ENCODE results near the gene ST8SIA6.

The ST8SIA6 gene

DNA sequence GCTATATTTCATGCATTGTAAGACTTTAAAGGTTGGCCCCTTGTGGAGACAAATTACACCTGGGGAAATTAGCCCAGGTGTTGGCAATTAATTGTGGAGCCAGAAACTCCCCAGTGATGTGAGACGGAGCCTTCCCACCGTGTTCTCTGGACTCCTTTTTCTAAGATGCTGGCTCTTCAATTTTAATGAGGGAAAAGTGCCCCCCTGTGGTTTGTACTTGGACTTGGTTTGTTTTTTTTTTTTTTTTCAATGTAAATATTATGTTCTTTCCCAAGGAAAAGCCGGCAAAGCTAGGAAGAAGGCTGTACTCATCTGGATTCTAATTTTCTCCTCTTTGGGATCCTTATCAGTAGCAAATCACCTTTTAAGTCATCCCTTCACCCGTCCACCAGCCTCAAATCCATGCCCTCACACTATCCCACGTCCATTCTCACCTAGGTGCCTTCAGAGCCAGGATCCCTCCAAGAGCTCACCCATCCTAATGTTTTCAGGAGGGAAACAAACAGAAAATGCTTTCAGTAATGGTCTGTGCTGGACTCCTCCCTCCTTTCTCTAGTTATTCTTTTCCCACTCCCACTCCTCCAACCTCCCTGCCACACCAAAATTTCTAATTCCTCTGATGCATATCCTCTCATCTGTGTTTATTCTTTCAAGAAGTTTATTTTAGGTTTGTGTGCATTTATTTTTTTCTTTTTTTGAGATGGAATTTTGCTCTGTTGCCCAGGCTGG is 20.4 kb upstream of the ST8SIA6 start:
- H3K27ac ChIP-seq (ENCODE audit: low read depth, low read length) = no peak overlapping the region
- H3K36me3 ChIP-seq (ENCODE audit: control insufficient read depth, insufficient read depth, low read length) = no peaks in the 10 kb centered on the region
- H3K4me3 ChIP-seq (ENCODE audit: low read length) = no peak overlapping the region
- H3K4me1 ChIP-seq (ENCODE audit: control insufficient read depth, insufficient read depth, low read length) = no peaks in the 10 kb centered on the region
- no peaks in the 10 kb centered on the region for H3K27me3 ChIP-seq (ENCODE audit: control insufficient read depth, insufficient read depth, low read length)
- H3K9ac ChIP-seq (ENCODE audit: low read length) = no peak overlapping the region

GRCh38 chr10:17473228-17473950 is 19.0 kb upstream of the ST8SIA6 start:
- H3K4me1 ChIP-seq (ENCODE audit: control insufficient read depth, insufficient read depth, low read length) = no peaks in the 10 kb centered on the region
- H3K27ac ChIP-seq (ENCODE audit: low read depth, low read length) = no peak overlapping the region
- no peak overlapping the region for H3K9ac ChIP-seq (ENCODE audit: low read length)
- H3K27me3 ChIP-seq (ENCODE audit: control insufficient read depth, insufficient read depth, low read length) = no peaks in the 10 kb centered on the region
- H3K4me3 ChIP-seq (ENCODE audit: low read length) = no peak overlapping the region
- no peaks in the 10 kb centered on the region for H3K36me3 ChIP-seq (ENCODE audit: control insufficient read depth, insufficient read depth, low read length)

DNA sequence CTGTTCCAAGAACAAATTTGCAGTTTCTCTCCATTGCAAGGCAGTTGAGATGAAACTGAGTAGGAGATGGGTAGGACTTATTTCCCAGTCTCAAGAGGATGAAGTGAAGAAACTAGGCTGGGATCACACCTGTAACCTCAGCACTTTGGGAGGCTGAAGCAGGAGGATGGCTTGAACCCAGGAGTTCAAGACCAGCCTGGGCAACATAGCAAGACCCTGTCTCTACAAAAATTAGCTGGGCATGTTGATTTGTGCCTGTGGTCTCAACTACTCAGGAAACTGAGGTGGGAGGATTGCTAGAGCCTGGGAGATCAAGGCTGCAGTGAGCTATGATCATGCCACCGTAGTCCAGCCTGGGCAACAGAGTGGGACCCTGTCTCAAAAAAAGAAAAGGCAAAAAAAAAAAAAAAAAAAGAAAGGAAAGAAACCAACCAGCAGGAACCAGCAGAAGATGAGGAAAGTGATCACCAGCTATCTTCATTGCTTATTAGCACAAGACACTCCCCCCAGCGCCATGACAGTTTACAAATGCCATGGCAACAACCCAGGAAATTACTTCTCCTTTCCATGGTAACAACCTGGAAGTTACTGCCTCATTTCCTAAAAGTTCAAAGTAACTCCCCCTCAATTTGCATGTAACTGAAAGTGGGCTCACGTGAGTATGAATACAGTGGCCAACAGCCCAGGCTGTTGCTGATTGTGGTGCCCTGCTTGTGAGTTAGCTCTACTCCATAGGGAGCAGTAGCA is 18.3 kb upstream of the ST8SIA6 start:
- H3K4me1 ChIP-seq (ENCODE audit: control insufficient read depth, insufficient read depth, low read length) = no peaks in the 10 kb centered on the region
- no peak overlapping the region for H3K27ac ChIP-seq (ENCODE audit: low read depth, low read length)
- no peak overlapping the region for H3K4me3 ChIP-seq (ENCODE audit: low read length)
- no peaks in the 10 kb centered on the region for H3K36me3 ChIP-seq (ENCODE audit: control insufficient read depth, insufficient read depth, low read length)
- H3K9ac ChIP-seq (ENCODE audit: low read length) = no peak overlapping the region
- H3K27me3 ChIP-seq (ENCODE audit: control insufficient read depth, insufficient read depth, low read length) = no peaks in the 10 kb centered on the region

- Histone ChIP-seq H3K36me3 (ENCODE audit: control insufficient read depth, insufficient read depth, low read length) (no peaks in the 10 kb centered on the region), H3K27ac (ENCODE audit: low read depth, low read length) (no peak overlapping the region), H3K9ac (ENCODE audit: low read length) (no peak overlapping the region), H3K27me3 (ENCODE audit: control insufficient read depth, insufficient read depth, low read length) (no peaks in the 10 kb centered on the region), H3K4me1 (ENCODE audit: control insufficient read depth, insufficient read depth, low read length) (no peaks in the 10 kb centered on the region), H3K4me3 (ENCODE audit: low read length) (no peak overlapping the region)
Observed at GRCh38 chr10:17470246-17470645, 15.9 kb upstream of the ST8SIA6 start.

DNA sequence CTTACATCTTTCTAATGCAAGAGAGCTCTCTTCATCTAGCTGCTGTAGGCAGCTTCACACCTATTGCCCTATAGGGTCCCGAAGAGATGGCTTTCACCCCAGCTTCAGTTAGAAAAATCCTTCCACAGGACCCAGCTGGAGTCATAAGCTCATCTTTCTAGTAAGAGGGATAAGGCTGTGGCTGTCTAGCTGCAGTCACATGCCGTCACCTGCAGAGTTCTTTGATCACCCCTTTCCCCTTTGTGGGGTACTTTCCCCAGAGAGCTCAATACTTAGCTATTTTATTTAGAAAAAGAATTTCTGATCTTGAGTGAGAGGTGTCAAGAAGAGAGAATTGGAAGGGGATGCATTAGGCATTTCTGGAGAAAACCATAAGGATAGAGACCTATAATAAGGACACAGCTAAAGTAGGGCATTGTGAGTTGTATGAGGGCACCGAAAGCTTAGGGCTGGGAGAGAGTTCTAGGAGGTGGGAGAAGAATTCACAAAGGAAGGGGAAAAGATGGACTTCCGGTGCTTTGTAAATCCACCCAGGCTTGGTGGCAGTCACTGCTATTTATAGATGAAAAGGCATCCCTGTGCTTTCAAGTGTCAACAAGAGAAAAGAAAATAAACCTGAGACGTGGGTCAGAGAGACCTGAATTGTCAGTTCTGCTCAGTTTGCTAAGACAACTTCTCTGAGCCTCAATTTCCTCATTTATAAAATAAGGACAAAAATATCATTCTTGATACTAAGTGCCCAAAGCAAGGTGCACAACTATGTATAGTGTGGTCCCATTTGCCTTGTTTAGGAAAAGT is 11.1 kb upstream of the ST8SIA6 start:
- no peaks in the 10 kb centered on the region for H3K27me3 ChIP-seq (ENCODE audit: control insufficient read depth, insufficient read depth, low read length)
- no peak overlapping the region for H3K27ac ChIP-seq (ENCODE audit: low read depth, low read length)
- H3K4me3 ChIP-seq (ENCODE audit: low read length) = no peak overlapping the region
- H3K4me1 ChIP-seq (ENCODE audit: control insufficient read depth, insufficient read depth, low read length) = no peaks in the 10 kb centered on the region
- H3K36me3 ChIP-seq (ENCODE audit: control insufficient read depth, insufficient read depth, low read length) = no peaks in the 10 kb centered on the region
- H3K9ac ChIP-seq (ENCODE audit: low read length) = no peak overlapping the region

GRCh38 chr10:17464545-17464944 is 10.2 kb upstream of the ST8SIA6 start:
- no peaks in the 10 kb centered on the region for H3K27me3 ChIP-seq (ENCODE audit: control insufficient read depth, insufficient read depth, low read length)
- no peak overlapping the region for H3K27ac ChIP-seq (ENCODE audit: low read depth, low read length)
- no peak overlapping the region for H3K4me3 ChIP-seq (ENCODE audit: low read length)
- H3K9ac ChIP-seq (ENCODE audit: low read length) = no peak overlapping the region
- H3K36me3 ChIP-seq (ENCODE audit: control insufficient read depth, insufficient read depth, low read length) = no peaks in the 10 kb centered on the region
- H3K4me1 ChIP-seq (ENCODE audit: control insufficient read depth, insufficient read depth, low read length) = no peaks in the 10 kb centered on the region

GRCh38 chr10:17460756-17461155 is 6.4 kb upstream of the ST8SIA6 start:
- H3K4me1 ChIP-seq (ENCODE audit: control insufficient read depth, insufficient read depth, low read length) = no peaks in the 10 kb centered on the region
- H3K9ac ChIP-seq (ENCODE audit: low read length) = no peak overlapping the region
- peaks cover under 1% of the 10 kb centered on the region for H3K27me3 ChIP-seq (ENCODE audit: control insufficient read depth, insufficient read depth, low read length)
- no peak overlapping the region for H3K27ac ChIP-seq (ENCODE audit: low read depth, low read length)
- H3K4me3 ChIP-seq (ENCODE audit: low read length) = no peak overlapping the region
- no peaks in the 10 kb centered on the region for H3K36me3 ChIP-seq (ENCODE audit: control insufficient read depth, insufficient read depth, low read length)

DNA sequence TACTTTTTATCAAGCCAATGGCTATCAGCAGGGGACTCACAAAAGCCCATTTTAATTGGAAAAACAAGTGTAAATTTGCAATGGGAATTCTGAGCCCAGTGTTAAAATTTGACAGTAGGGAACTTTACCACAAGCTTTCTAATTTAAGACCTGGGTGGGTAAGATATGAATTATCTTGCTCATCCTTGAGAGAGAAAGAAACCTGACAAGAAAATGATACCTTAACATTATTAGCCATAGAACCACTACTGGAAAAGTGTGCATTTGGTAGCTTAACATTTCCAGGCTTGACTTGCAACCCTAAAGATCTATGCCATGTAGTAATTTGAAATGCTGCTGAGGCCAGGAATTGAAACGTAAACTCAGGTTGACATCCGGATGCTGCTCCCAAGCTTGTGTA is 2.7 kb upstream of the ST8SIA6 start:
- Histone ChIP-seq H3K27ac (ENCODE audit: low read depth, low read length) (no peak overlapping the region), H3K36me3 (ENCODE audit: control insufficient read depth, insufficient read depth, low read length) (no peaks in the 10 kb centered on the region), H3K4me3 (ENCODE audit: low read length) (no peak overlapping the region), H3K27me3 (ENCODE audit: control insufficient read depth, insufficient read depth, low read length) (peaks cover 14% of the 10 kb centered on the region), H3K4me1 (ENCODE audit: control insufficient read depth, insufficient read depth, low read length) (no peaks in the 10 kb centered on the region), H3K9ac (ENCODE audit: low read length) (no peak overlapping the region)

DNA sequence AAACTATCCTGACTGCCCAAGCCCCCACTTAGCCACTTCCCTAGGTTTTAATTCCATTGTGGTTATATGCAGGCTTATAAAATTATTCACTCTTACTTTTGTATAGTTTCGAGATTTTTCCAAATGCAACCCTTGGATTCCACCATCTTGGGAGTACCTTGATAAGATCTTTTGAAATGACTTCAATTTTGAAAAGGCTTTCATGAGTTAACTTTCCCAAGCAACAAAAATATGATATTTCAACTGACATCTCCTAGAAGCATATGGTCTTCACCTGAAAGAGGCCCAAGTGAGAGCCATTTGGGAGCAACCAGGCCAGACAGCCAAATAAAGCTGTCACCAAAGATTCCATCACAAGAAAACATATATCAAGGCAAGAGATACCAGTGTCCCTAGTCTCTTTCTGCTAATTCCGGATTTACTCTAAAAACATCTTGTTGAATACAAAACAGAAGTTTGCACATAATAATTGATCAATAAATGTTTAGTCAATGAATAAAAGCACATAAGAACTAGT is 1.7 kb upstream of the ST8SIA6 start:
- Histone ChIP-seq H3K27ac (ENCODE audit: low read depth, low read length) (no peak overlapping the region), H3K4me3 (ENCODE audit: low read length) (no peak overlapping the region), H3K36me3 (ENCODE audit: control insufficient read depth, insufficient read depth, low read length) (no peaks in the 10 kb centered on the region), H3K27me3 (ENCODE audit: control insufficient read depth, insufficient read depth, low read length) (peaks cover 14% of the 10 kb centered on the region), H3K9ac (ENCODE audit: low read length) (no peak overlapping the region), H3K4me1 (ENCODE audit: control insufficient read depth, insufficient read depth, low read length) (no peaks in the 10 kb centered on the region)

GRCh38 chr10:17455015-17455520 is 673 bp upstream of the ST8SIA6 start:
- peaks cover 14% of the 10 kb centered on the region for H3K27me3 ChIP-seq (ENCODE audit: control insufficient read depth, insufficient read depth, low read length)
- no peaks in the 10 kb centered on the region for H3K36me3 ChIP-seq (ENCODE audit: control insufficient read depth, insufficient read depth, low read length)
- no peak overlapping the region for H3K27ac ChIP-seq (ENCODE audit: low read depth, low read length)
- H3K9ac ChIP-seq (ENCODE audit: low read length) = no peak overlapping the region
- H3K4me3 ChIP-seq (ENCODE audit: low read length) = peak overlapping the region; percentile 55
- no peaks in the 10 kb centered on the region for H3K4me1 ChIP-seq (ENCODE audit: control insufficient read depth, insufficient read depth, low read length)

- Histone ChIP-seq H3K27ac (ENCODE audit: low read depth, low read length) (no peak overlapping the region), H3K4me1 (ENCODE audit: control insufficient read depth, insufficient read depth, low read length) (no peaks in the 10 kb centered on the region), H3K36me3 (ENCODE audit: control insufficient read depth, insufficient read depth, low read length) (no peaks in the 10 kb centered on the region), H3K27me3 (ENCODE audit: control insufficient read depth, insufficient read depth, low read length) (peaks cover 14% of the 10 kb centered on the region), H3K9ac (ENCODE audit: low read length) (no peak overlapping the region), H3K4me3 (ENCODE audit: low read length) (peak overlapping the region; percentile 56)
Observed at GRCh38 chr10:17453373-17454091, 863 bp downstream of the ST8SIA6 start.
